LNCaP clone FGC (cell line): ENCODE data around the gene ARRB1.

Experiments used
- DNase-seq: peaks from one replicate; pipeline ENCODE4 v3.0.0-alpha.2; 2011; ENCODE audit warnings: low read depth
- H3K4me3 ChIP-seq: 2 replicates; pipeline ENCODE4 v1.5.1; 2011; ENCODE audit warnings: mild to moderate bottlenecking, low read depth, low read length, control low read depth
- TF ChIP-seq, protein P1 (sequence below): IDR thresholded peaks from 2 replicates; pipeline ENCODE4 v1.5.1; 2012; ENCODE audit warnings: mild to moderate bottlenecking; ENCODE audit not compliant: control insufficient read depth, insufficient read depth; ENCODE audit errors: extremely low read depth

The ARRB1 gene

DNA sequence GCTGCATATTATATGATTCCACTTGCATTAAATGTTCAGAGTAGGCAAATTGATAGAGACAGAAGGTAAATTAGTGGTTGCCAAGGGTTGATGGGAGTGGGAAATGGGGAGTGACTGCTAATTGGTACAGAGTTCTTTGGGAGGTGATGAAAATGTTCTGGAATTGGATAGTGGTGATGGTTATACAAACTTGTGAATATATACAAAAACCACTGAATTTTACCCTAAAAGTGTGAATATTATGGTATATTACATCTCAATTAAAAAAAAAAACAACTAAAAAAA is 52.5 kb downstream of the ARRB1 start:
- TF ChIP-seq, protein P1, sequence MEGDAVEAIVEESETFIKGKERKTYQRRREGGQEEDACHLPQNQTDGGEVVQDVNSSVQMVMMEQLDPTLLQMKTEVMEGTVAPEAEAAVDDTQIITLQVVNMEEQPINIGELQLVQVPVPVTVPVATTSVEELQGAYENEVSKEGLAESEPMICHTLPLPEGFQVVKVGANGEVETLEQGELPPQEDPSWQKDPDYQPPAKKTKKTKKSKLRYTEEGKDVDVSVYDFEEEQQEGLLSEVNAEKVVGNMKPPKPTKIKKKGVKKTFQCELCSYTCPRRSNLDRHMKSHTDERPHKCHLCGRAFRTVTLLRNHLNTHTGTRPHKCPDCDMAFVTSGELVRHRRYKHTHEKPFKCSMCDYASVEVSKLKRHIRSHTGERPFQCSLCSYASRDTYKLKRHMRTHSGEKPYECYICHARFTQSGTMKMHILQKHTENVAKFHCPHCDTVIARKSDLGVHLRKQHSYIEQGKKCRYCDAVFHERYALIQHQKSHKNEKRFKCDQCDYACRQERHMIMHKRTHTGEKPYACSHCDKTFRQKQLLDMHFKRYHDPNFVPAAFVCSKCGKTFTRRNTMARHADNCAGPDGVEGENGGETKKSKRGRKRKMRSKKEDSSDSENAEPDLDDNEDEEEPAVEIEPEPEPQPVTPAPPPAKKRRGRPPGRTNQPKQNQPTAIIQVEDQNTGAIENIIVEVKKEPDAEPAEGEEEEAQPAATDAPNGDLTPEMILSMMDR, result no peak
- no peak for DNase-seq

DNA sequence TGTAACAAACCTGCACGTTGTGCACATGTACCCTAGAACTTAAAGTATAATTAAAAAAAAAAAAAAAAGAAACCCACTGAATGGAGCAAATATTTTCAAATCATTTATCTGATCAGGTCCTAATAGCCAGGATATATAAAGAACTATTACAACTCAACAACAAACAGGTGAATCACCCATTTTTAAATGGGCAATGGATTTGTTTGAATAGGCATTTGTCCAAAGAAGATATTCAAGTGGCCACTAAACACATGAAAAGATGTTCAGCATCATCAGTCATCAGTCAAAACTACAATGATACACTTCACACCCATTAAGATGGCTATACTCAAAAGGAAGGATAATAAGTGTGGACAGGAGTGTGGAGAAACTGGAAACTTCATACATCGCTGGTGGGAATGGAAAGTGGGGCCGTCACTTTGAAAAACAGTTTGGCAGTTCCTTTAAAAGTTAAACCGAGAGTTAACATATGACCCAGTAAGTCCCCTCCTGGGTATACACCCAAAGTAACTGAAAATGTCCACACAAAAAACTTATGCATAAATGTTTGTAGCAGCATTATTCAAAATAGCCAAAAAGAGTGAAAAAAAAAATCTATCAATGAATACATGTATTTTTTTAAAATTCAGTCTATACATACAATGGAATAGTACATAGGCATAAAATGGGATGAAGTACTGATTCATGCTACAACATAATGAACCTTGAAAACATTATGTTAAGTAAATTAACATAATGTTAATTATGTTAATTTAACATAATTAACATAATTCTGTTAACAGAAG is 53.1 kb downstream of the ARRB1 start:
- no peak for DNase-seq
- TF ChIP-seq, protein P1, result no peak
- no peak overlapping the region for H3K4me3 ChIP-seq

More for the DNA sequence above, 52.5 kb downstream of the ARRB1 start:
- H3K4me3 ChIP-seq, result no peak overlapping the region

DNA sequence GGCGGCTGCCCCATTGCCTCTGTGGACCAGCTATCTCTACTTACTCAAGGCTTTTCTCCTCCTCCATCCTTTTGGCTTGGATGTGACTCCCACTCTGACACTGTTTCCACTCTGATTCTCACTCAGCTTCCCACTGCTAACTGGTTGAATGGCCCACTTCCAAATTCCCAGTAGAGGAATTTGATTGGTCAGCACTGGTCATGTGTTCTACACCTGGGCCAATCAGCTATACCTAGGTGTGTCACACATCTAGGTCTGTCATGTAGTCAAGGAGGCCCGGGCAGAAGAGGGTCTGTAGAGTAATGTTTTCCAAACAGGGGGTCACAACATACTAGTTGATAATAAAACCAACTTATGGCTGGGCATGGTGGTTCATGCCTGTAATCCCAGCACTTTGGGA is 57.6 kb downstream of the ARRB1 start:
- no peak for DNase-seq

DNA sequence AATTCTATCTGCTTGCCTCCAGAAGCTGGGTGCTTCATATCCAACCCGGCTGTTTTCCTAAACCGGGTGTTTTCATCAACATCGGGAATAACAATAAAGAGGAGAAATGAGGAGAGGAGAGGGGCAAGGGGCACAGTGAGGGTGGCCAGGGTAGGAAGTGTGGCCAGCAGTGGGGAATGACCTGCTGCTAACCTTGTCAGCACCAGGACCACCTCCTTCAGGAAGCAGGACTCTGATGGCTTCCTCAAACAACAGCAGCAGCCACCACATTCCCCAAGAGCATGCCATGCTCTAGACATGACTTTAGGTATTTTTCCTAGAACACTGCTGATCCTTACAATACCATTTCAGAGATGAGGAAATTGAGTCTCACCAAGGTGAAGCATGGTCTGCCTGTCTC is 58.5 kb downstream of the ARRB1 start:
- H3K4me3 ChIP-seq, result no peak overlapping the region
- TF ChIP-seq, protein P1, result no peak
- no peak for DNase-seq

More for the DNA sequence above, 57.6 kb downstream of the ARRB1 start:
- H3K4me3 ChIP-seq, result no peak overlapping the region
- TF ChIP-seq, protein P1, result no peak

DNA sequence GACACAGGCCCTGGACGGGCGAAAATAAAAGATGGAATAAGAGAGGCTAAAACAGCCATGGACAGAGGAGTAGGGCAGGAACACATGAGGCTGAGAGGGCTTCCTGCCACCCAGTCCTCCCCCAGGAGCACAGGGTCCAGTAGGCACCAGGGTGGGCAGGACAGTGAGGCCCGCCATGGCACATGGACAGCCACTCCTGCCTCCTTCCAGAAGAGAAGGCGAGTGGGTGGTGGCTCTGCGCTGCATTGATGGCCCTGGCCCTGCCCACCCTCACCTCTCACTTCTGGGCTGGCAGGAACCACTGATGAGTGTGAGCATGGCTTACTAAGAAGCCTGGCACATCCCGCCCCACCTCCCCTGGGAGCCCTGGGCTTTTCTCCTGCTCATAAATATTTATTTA is 59.7 kb downstream of the ARRB1 start:
- DNase-seq, result no peak
- TF ChIP-seq, protein P1, result no peak
- H3K4me3 ChIP-seq, result no peak overlapping the region

DNA sequence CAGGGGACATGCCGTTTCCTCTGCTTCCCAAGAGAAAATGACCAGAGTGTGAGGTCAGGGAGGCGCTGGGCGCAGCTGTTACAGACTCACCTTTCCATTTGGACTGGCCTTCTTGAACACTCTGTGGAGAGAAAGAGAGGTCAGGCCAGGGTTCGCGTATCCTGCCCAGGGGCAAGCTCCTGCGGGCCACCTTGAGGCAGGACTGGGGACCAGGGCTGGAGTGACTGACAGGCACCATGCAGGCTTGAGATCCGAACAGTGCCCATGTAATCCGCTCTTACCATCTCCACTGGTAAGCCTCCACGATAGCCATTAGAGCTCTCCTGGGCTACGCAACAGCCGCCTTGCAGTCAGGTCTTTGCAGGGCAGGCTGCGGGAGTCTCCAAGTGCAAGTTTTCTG is 61.5 kb downstream of the ARRB1 start:
- TF ChIP-seq, protein P1, result no peak
- DNase-seq, result no peak

DNA sequence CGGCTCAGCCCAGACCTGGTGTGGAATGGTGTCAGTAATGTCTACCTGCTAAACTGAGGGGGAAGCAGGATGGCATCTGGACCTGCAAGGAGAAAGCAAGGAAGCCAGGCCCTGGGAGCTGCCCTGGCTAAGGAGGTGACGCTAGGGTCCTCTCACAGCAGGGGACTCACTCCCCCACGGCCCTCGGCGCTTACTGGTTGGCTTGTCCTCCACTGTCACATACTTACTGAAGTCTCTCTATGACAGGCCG is 62.0 kb downstream of the ARRB1 start:
- no peak overlapping the region for H3K4me3 ChIP-seq
- no peak for DNase-seq
- TF ChIP-seq, protein P1, result no peak

More for the DNA sequence above, 61.5 kb downstream of the ARRB1 start:
- no peak overlapping the region for H3K4me3 ChIP-seq
